Effector CD4-positive, alpha-beta T cell (primary cell): ENCODE measurements around the gene ARMH1.
A peak's percentile ranks its signal among the peaks of the same experiment; 100 is the strongest.
"Not testable (repeated sequence)": the region's sequence is repeated elsewhere in the genome, so short reads cannot be mapped to it uniquely, and the experiment has no call there.

ENCODE experiments used
- DNase-seq: peaks from one replicate; pipeline ENCODE4 v3.0.0-alpha.2; 2020

ARMH1 gene

GRCh38 chr1:44645476-44646244 lies 28.9 kb upstream of the ARMH1 start:
- DNase-seq, result no peak

- DNase-seq, result no peak
These were observed 28.0 kb upstream of the ARMH1 start for GRCh38 chr1:44646261-44647110.

- no peak for DNase-seq
These were observed 26.6 kb upstream of the ARMH1 start for GRCh38 chr1:44647896-44648295.

GRCh38 chr1:44648529-44649250 lies 25.8 kb upstream of the ARMH1 start:
- no peak for DNase-seq

- no peak for DNase-seq
These were observed 24.7 kb upstream of the ARMH1 start for GRCh38 chr1:44649788-44650158.

- DNase-seq, result no peak
These were observed 24.2 kb upstream of the ARMH1 start for GRCh38 chr1:44650159-44650831.

GRCh38 chr1:44651069-44651468 lies 23.4 kb upstream of the ARMH1 start:
- no peak for DNase-seq

- DNase-seq, result peak; percentile 68
These were observed 21.9 kb upstream of the ARMH1 start for GRCh38 chr1:44652445-44653106.

- no peak for DNase-seq
These were observed 21.2 kb upstream of the ARMH1 start for GRCh38 chr1:44653107-44653964.

GRCh38 chr1:44654621-44655187 lies 19.8 kb upstream of the ARMH1 start:
- no peak for DNase-seq

- DNase-seq, result no peak
These were observed 18.9 kb upstream of the ARMH1 start for GRCh38 chr1:44655609-44656008.

- no peak for DNase-seq
These were observed 14.9 kb upstream of the ARMH1 start for GRCh38 chr1:44659566-44659965.

GRCh38 chr1:44660176-44660575 lies 14.3 kb upstream of the ARMH1 start:
- no peak for DNase-seq

GRCh38 chr1:44661781-44662682 lies 12.5 kb upstream of the ARMH1 start:
- no peak for DNase-seq

GRCh38 chr1:44662683-44663030 lies 11.9 kb upstream of the ARMH1 start:
- no peak for DNase-seq

- no peak for DNase-seq
These were observed 11.1 kb upstream of the ARMH1 start for GRCh38 chr1:44663417-44663816.

GRCh38 chr1:44664730-44665370 lies 9.7 kb upstream of the ARMH1 start:
- DNase-seq, result no peak

GRCh38 chr1:44666719-44667118 lies 7.8 kb upstream of the ARMH1 start:
- not testable (repeated sequence) for DNase-seq
